ENCODE measurements around the gene ASIC1. TPM values are rescaled to one million over a fixed set of nuclear protein-coding genes. Genes with fewer than 3 reads are reported as not detected.

The ASIC1 gene
- total and polyA plus RNA-seq, 2 experiments from 2014 or later = 0.76 to 1.5 TPM

- TF ChIP-seq ZNF462 (CRISPR knock-in tag; IDR thresholded peaks at IDR 0.05) (no peak), JUNB (IDR thresholded peaks at IDR 0.05; ENCODE audit: unreplicated experiment) (no peak), NANOG (IDR thresholded peaks at IDR 0.05; ENCODE audit: borderline replicate concordance) (no peak), ZNF331 (CRISPR knock-in tag; IDR thresholded peaks at IDR 0.05; ENCODE audit: low read depth) (no peak), STAT1 (IDR thresholded peaks at IDR 0.05; ENCODE audit: unreplicated experiment) (no peak), ETS1 (IDR thresholded peaks at IDR 0.05) (no peak), CTCF (conservative IDR thresholded peaks at IDR 0.05; ENCODE audit: low read depth in 2 of 2) (no peak), EZH2 (IDR thresholded peaks at IDR 0.05; ENCODE audit: low read depth, unreplicated experiment) (no peak), ZNF114 (CRISPR knock-in tag; IDR thresholded peaks at IDR 0.05) (no peak), EZH2phosphoT487 (IDR thresholded peaks at IDR 0.05; ENCODE audit: unreplicated experiment) (no peak)
Observed at GRCh38 chr12:50065726-50066310, 8.4 kb downstream of the ASIC1 start (continued).
